ENCODE data around the gene DLGAP5.

Gene DLGAP5

DNA sequence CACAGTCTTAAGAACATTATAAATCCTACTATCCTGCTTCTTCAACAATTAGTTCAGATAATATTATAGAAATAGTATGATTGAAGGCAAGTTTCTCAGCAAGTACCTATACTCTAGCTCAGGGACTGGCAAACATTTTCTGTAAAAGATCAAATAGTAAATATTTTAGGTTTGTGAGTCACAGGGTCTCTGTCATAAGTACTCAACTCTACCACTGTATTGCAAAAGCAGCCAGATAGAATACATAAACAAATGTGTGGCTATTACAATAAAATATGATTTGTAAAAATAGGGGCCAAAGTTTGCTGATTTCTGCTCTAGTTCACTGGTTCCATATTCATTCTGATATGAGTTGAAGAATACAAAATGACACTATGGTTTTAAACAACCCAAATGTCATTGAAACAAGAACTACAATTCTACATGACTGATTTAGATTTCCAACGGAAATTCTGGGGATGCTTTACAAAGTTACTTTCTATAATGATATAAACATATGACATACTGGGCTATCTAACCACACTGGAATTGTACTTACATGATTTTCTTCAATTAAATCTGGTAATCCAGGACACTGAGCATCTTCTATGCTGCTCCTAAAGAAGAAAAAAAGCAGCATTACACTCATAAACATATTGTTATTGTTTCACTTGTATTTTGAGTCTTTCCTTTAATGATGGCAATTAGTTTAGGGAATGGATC is 39.2 kb downstream of the DLGAP5 start:
- Histone ChIP-seq H3K4me3 (ENCODE audit: low read depth in 1 of 2, low read length in 1 of 2) (no peak overlapping the region), H3K4me1 (ENCODE audit: control insufficient read depth in 1 of 2, insufficient read depth in 1 of 2, low read depth in 1 of 2, low read length in 1 of 2) (no peaks in the 10 kb centered on the region), H3K27ac (no peak overlapping the region), H3K36me3 (peaks cover 8% of the 10 kb centered on the region), H3K9me3 (no peaks in the 10 kb centered on the region), H3K27me3 (no peaks in the 10 kb centered on the region)
- TF ChIP-seq, protein P1, sequence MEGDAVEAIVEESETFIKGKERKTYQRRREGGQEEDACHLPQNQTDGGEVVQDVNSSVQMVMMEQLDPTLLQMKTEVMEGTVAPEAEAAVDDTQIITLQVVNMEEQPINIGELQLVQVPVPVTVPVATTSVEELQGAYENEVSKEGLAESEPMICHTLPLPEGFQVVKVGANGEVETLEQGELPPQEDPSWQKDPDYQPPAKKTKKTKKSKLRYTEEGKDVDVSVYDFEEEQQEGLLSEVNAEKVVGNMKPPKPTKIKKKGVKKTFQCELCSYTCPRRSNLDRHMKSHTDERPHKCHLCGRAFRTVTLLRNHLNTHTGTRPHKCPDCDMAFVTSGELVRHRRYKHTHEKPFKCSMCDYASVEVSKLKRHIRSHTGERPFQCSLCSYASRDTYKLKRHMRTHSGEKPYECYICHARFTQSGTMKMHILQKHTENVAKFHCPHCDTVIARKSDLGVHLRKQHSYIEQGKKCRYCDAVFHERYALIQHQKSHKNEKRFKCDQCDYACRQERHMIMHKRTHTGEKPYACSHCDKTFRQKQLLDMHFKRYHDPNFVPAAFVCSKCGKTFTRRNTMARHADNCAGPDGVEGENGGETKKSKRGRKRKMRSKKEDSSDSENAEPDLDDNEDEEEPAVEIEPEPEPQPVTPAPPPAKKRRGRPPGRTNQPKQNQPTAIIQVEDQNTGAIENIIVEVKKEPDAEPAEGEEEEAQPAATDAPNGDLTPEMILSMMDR (IDR thresholded peaks at IDR 0.05) = no peak

DNA sequence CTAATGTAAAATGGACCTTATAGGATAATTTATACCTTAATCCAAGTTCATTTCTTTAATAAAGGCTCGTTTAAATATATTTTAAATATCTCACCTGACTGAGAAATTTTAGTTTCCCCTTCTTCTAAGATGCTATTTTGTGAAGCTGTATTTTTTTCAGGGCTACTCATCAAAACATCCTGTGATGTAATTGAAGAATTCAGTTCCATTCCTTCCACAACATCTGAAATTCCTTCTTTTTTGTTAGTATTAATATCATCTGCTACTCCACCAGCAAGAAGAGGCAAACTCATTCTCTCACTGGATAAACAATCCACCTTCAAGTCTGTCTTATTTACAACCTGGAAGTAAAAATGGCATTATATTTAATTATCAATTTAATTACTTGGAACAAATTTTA is 39.8 kb downstream of the DLGAP5 start:
- Histone ChIP-seq H3K36me3 (peaks cover 14% of the 10 kb centered on the region), H3K27ac (no peak overlapping the region), H3K4me3 (ENCODE audit: low read depth in 1 of 2, low read length in 1 of 2) (no peak overlapping the region), H3K27me3 (no peaks in the 10 kb centered on the region), H3K9me3 (no peaks in the 10 kb centered on the region), H3K4me1 (ENCODE audit: control insufficient read depth in 1 of 2, insufficient read depth in 1 of 2, low read depth in 1 of 2, low read length in 1 of 2) (no peaks in the 10 kb centered on the region)
- TF ChIP-seq, protein P1 (IDR thresholded peaks at IDR 0.05) = no peak

DNA sequence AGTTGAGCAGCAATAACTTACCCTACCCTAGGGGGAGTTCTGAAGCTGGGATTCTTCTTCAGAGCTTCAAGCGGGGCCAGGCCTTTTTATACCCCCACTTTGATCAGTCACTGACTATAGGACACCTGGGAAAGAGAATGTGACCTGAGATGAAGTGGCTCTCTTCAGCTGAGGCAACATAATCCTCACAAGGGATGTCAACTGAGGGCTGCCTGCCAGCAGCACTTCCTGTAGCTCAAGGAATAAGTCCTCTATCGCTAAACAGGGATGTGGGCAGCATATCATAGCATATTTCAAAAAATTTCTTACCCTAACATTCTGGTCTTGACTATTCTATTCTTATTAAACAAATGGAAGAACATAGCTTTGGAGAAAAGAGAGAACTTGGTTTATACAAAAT is 45.0 kb downstream of the DLGAP5 start:
- Histone ChIP-seq H3K27me3 (no peaks in the 10 kb centered on the region), H3K9me3 (no peaks in the 10 kb centered on the region), H3K4me1 (ENCODE audit: control insufficient read depth in 1 of 2, insufficient read depth in 1 of 2, low read depth in 1 of 2, low read length in 1 of 2) (peaks cover 0 to under 1% of the 10 kb centered on the region in 2 experiments), H3K27ac (no peak overlapping the region), H3K4me3 (ENCODE audit: low read depth in 1 of 2, low read length in 1 of 2) (no peak overlapping the region), H3K36me3 (peaks cover 53% of the 10 kb centered on the region)
- TF ChIP-seq, protein P1 (IDR thresholded peaks at IDR 0.05) = no peak

DNA sequence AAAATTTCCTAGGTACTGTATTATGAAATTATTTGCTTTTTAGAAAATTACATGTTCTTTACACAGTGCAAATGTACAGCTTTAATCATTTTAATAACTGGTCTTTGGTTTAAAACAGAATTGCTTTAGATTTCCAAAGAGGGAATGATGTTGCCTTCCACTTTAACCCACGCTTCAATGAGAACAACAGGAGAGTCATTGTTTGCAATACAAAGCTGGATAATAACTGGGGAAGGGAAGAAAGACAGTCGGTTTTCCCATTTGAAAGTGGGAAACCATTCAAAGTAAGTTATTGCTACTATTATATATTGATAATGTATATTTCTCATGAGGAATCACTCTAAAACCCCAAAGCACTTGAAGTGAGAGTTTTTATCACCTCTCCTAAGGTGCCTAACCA is 48.9 kb downstream of the DLGAP5 start:
- H3K4me1 ChIP-seq (ENCODE audit: control insufficient read depth in 1 of 2, insufficient read depth in 1 of 2, low read depth in 1 of 2, low read length in 1 of 2) = peaks cover 40% of the 10 kb centered on the region in 2 experiments
- TF ChIP-seq, protein P1 (IDR thresholded peaks at IDR 0.05) = no peak

DNA sequence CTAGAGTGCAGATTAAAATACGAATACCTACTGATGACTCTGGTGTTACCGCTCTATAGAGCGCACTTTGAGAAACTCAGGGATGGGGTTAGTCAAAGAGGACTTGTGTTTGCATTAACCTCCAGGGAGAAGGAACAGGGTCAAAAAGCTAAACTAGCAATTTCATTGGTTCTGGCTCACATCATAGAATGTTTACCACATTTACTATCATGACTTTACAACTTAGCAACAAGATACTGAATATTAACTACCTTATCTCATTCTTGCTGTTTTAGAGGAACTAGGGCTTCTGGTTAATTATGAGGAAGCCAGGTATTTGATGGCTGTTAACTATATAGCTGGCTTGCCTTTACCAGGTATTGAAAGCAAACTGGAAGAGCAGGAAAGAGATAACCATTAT is 49.6 kb downstream of the DLGAP5 start:
- TF ChIP-seq, protein P1 (IDR thresholded peaks at IDR 0.05) = no peak
- Histone ChIP-seq H3K4me3 (ENCODE audit: low read depth in 1 of 2, low read length in 1 of 2) (no peak overlapping the region), H3K9me3 (no peaks in the 10 kb centered on the region), H3K27ac (peak overlapping the region; percentile 82), H3K4me1 (ENCODE audit: control insufficient read depth in 1 of 2, insufficient read depth in 1 of 2, low read depth in 1 of 2, low read length in 1 of 2) (peaks cover 46% of the 10 kb centered on the region in 2 experiments), H3K27me3 (no peaks in the 10 kb centered on the region), H3K36me3 (peaks cover 66% of the 10 kb centered on the region)

More for the DNA sequence above, 48.9 kb downstream of the DLGAP5 start:
- Histone ChIP-seq H3K4me3 (ENCODE audit: low read depth in 1 of 2, low read length in 1 of 2) (no peak overlapping the region), H3K36me3 (peaks cover 70% of the 10 kb centered on the region), H3K27me3 (no peaks in the 10 kb centered on the region), H3K27ac (no peak overlapping the region), H3K9me3 (no peaks in the 10 kb centered on the region)
